ENCODE results near the gene EFCAB6. TPM values are rescaled to one million over a fixed set of nuclear protein-coding genes. Genes with fewer than 3 reads are reported as not detected.

Gene EFCAB6
- total RNA-seq, 1 donor from 2014 or later = 8.6 TPM

- DNase-seq (ENCODE audit: low spot score in 2 of 2) = peak in 1 of 2 donors; percentile 38
- Histone ChIP-seq H3K27me3 (peaks cover 10% of the 10 kb centered on the region), H3K4me3 (no peak overlapping the region), H3K4me1 (no peaks in the 10 kb centered on the region), H3K36me3 (no peaks in the 10 kb centered on the region), H3K27ac (no peak overlapping the region), H3K9me3 (peaks cover 0 to 7% of the 10 kb centered on the region in 2 donors)
- intact Hi-C loops (cut with DNase I) = no loop called here
- no peak for TF ChIP-seq CTCF (IDR thresholded peaks at IDR 0.05)
Observed at GRCh38 chr22:43859176-43859575, 47.1 kb upstream of the EFCAB6 start.

GRCh38 chr22:43858156-43858895 is 46.2 kb upstream of the EFCAB6 start:
- peaks cover 0 to 7% of the 10 kb centered on the region in 2 donors for H3K9me3 ChIP-seq
- peak in 1 of 2 donors; percentile 31 for DNase-seq (ENCODE audit: low spot score in 2 of 2)
- H3K27me3 ChIP-seq = peaks cover 4% of the 10 kb centered on the region
- no peak overlapping the region for H3K4me3 ChIP-seq
- intact Hi-C loops (cut with DNase I) = no loop called here
- no peak overlapping the region for H3K27ac ChIP-seq
- no peaks in the 10 kb centered on the region for H3K36me3 ChIP-seq
- no peaks in the 10 kb centered on the region for H3K4me1 ChIP-seq
- no peak for TF ChIP-seq CTCF (IDR thresholded peaks at IDR 0.05)

DNA sequence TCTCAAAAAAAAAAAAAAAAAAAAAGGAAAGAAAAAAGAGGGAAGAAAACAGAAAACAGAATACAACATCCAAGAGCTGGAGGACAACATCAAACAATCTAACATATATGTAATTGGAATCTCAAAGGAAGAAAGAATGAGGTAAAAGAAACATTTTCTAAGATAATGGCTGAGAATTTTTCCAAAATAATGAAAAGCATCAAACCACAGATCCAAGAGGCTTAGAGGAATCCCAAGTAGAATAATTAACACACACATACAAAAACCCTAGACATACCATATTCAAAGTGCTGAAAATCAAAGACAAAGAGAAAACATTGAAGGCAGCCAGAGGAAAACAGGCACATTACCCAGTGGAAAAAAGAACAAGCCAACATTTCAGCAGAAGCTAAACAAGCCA is 45.3 kb upstream of the EFCAB6 start:
- DNase-seq (ENCODE audit: low spot score in 2 of 2) = no peak
- H3K27me3 ChIP-seq = peaks cover 4% of the 10 kb centered on the region
- intact Hi-C loops (cut with DNase I) = no loop called here
- H3K9me3 ChIP-seq = peaks cover 0 to 7% of the 10 kb centered on the region in 2 donors
- H3K4me1 ChIP-seq = no peaks in the 10 kb centered on the region
- H3K4me3 ChIP-seq = no peak overlapping the region
- H3K36me3 ChIP-seq = no peaks in the 10 kb centered on the region
- H3K27ac ChIP-seq = no peak overlapping the region
- TF ChIP-seq CTCF (IDR thresholded peaks at IDR 0.05) = no peak

DNA sequence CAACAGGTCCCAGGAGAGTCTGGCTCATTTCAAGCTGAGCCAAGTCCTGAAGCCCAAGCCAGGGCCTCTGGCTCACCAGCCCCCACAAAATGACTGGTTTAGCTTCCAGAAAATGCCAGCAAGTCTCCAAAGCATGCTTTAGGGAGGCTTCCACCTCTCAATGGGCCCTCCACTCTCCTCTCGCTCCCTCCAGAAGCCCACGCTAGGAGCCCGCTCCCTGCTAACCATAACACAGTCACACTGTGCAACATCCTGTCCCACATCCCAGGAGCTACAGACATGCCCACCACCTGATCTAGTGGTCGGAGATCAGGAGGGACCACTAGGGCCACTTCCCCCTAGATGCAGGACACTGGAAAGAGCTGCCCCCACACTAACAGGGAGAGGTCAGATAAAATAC is 43.3 kb upstream of the EFCAB6 start:
- peaks cover 0 to 7% of the 10 kb centered on the region in 2 donors for H3K9me3 ChIP-seq
- H3K4me3 ChIP-seq = no peak overlapping the region
- H3K36me3 ChIP-seq = no peaks in the 10 kb centered on the region
- no peak overlapping the region for H3K27ac ChIP-seq
- TF ChIP-seq CTCF (IDR thresholded peaks at IDR 0.05) = no peak
- no peaks in the 10 kb centered on the region for H3K27me3 ChIP-seq
- intact Hi-C loops (cut with DNase I) = no loop called here
- no peaks in the 10 kb centered on the region for H3K4me1 ChIP-seq
- peak in 1 of 2 donors; percentile 34 for DNase-seq (ENCODE audit: low spot score in 2 of 2)

DNA sequence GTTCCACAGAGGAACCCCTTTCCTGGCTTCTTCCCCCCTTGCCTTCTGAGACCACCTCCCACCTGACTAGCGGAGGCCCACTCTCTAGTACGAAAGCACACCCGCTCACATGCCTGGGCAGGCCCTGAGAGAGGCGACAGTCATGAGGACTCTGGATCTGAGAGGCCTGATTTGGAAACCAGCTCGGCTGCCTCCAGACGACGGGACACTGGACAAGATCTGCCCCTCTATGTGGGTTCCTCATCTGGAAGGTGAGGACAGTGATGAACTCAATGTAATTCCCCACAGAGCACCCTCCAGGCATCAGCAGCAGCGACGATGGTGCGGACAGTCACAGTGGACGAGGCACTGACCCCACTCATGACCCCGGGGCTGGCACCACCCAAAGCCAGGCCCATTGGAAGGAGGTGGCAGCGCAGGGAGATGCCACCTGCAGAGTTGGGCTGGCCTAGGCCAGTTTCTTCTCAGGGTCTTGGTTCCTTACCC is 42.7 kb upstream of the EFCAB6 start:
- intact Hi-C loops (cut with DNase I) = no loop called here
- DNase-seq (ENCODE audit: low spot score in 2 of 2) = peak in 1 of 2 donors; percentile 56

More for the DNA sequence above, 42.7 kb upstream of the EFCAB6 start:
- Histone ChIP-seq H3K27ac (no peak overlapping the region), H3K36me3 (no peaks in the 10 kb centered on the region), H3K27me3 (no peaks in the 10 kb centered on the region), H3K4me1 (no peaks in the 10 kb centered on the region), H3K9me3 (peaks cover 0 to 7% of the 10 kb centered on the region in 2 donors), H3K4me3 (no peak overlapping the region)
- TF ChIP-seq CTCF (IDR thresholded peaks at IDR 0.05) = no peak
